Endodermal cell (in vitro differentiated cells): Measurements from ENCODE around the gene PRDM13. TPM values are rescaled to one million over a fixed set of nuclear protein-coding genes. Genes with fewer than 3 reads are reported as not detected.

Source experiments
- DNase-seq: peaks from one replicate; pipeline ENCODE4 v3.0.0-alpha.2; 2017
- H3K27ac ChIP-seq: 2 replicates; pipeline ENCODE4 v1.5.1; 2013; ENCODE audit warnings: mild to moderate bottlenecking, low read depth, low read length, moderate library complexity
- H3K27me3 ChIP-seq: 2 replicates; pipeline ENCODE4 v1.6.1; 2013; ENCODE audit warnings: mild to moderate bottlenecking, low read length, moderate library complexity; ENCODE audit not compliant: insufficient read depth, control insufficient read depth, poor library complexity, severe bottlenecking
- H3K36me3 ChIP-seq: 2 replicates; pipeline ENCODE4 v1.7.0; 2013; ENCODE audit warnings: mild to moderate bottlenecking, low read length, moderate library complexity; ENCODE audit not compliant: control insufficient read depth, insufficient read depth
- H3K4me1 ChIP-seq: one replicate; pipeline ENCODE4 v1.7.0; 2013; ENCODE audit warnings: low read length; ENCODE audit not compliant: control insufficient read depth, insufficient read depth
- H3K4me3 ChIP-seq: 2 replicates; pipeline ENCODE4 v1.5.1; 2013; ENCODE audit warnings: mild to moderate bottlenecking, low read length, moderate library complexity
- H3K9ac ChIP-seq: 2 replicates; pipeline ENCODE4 v1.6.1; 2013; ENCODE audit warnings: mild to moderate bottlenecking, low read length, moderate library complexity; ENCODE audit not compliant: poor library complexity, severe bottlenecking; ENCODE audit errors: extremely low read depth
- H3K9me3 ChIP-seq: 2 replicates; pipeline ENCODE4 v1.6.1; 2013; ENCODE audit warnings: mild to moderate bottlenecking, low read length, moderate library complexity; ENCODE audit not compliant: control insufficient read depth
- H3K27ac Mint-ChIP-seq: 2 replicates; pipeline ENCODE4 v1.8.0; 2020; ENCODE audit warnings: mixed read lengths
- H3K27me3 Mint-ChIP-seq: 2 replicates; pipeline ENCODE4 v1.8.0; 2021; ENCODE audit warnings: mild to moderate bottlenecking, mixed read lengths; ENCODE audit not compliant: insufficient read depth
- H3K36me3 Mint-ChIP-seq: 2 replicates; pipeline ENCODE4 v1.8.0; 2020; ENCODE audit warnings: low read depth, mixed read lengths
- H3K4me1 Mint-ChIP-seq: 2 replicates; pipeline ENCODE4 v1.8.0; 2020; ENCODE audit warnings: mixed read lengths
- H3K4me3 Mint-ChIP-seq: 2 replicates; pipeline ENCODE4 v1.8.0; 2020; ENCODE audit warnings: mild to moderate bottlenecking, moderate library complexity, mixed read lengths
- H3K9me3 Mint-ChIP-seq: 2 replicates; pipeline ENCODE4 v1.8.0; 2020; ENCODE audit warnings: mild to moderate bottlenecking, mixed read lengths
- CTCF ChIP-seq: fragments of 200-600 bp; sonication (generic); conservative IDR thresholded peaks from 2 replicates; pipeline ENCODE4 v1.5.0; 2021; ENCODE audit warnings: antibody characterized with exemption, mild to moderate bottlenecking
- WGBS, 2 experiments: methylation state at CpG; one replicate each; pipeline versions ENCODE4 v1.1.5 to v1.1.7; 2013; ENCODE audit warnings: missing lambda C conversion rate in 2 of 2, mixed read lengths in 1 of 2; ENCODE audit not compliant: insufficient coverage in 1 of 2, insufficient read length in 1 of 2; 5-methylcytosine and 5-hydroxymethylcytosine counted together
- total RNA-seq, 2 donors: library from RNA; stranded (reverse); fragmentation: NEBNext Ultra II Directional in 1 of 2; extraction: Animal tissue kit (Norgen Biotek cat#: 25700) in 1 of 2; gene quantifications; 2 replicates in 1 of 2; 3 replicates in 1 of 2; pipeline ENCODE4 v1.2.1, GENCODE V29; 2021

Gene PRDM13
- total RNA-seq, 2 donors from 2014 or later, result 0.09 TPM; not detected in 1

GRCh38 chr6:99611148-99611547 is 4.5 kb downstream of the PRDM13 start:
- 7% methylated on average over 3 of the region's 3 CpGs; no CpG with 5 or more reads in 1 of the 2 experiments for WGBS, 2 experiments
- no peak overlapping the region for H3K27ac ChIP-seq
- no peak overlapping the region for H3K4me3 ChIP-seq
- H3K27me3 ChIP-seq, result peaks cover 100% of the 10 kb centered on the region
- no peak overlapping the region for H3K9ac ChIP-seq
- Mint-ChIP-seq H3K4me3 (no peak overlapping the region), H3K36me3 (no peaks in the 10 kb centered on the region), H3K4me1 (peaks cover 19% of the 10 kb centered on the region), H3K27ac (no peak overlapping the region), H3K9me3 (no peaks in the 10 kb centered on the region), H3K27me3 (peaks cover 97% of the 10 kb centered on the region)
- no peaks in the 10 kb centered on the region for H3K4me1 ChIP-seq
- no peaks in the 10 kb centered on the region for H3K9me3 ChIP-seq
- no peak for DNase-seq
- H3K36me3 ChIP-seq, result no peaks in the 10 kb centered on the region
- TF ChIP-seq CTCF, result no peak

GRCh38 chr6:99612551-99613408 is 6.1 kb downstream of the PRDM13 start:
- Mint-ChIP-seq H3K36me3 (no peaks in the 10 kb centered on the region), H3K27me3 (peaks cover 97% of the 10 kb centered on the region), H3K4me1 (peaks cover 19% of the 10 kb centered on the region), H3K27ac (no peak overlapping the region), H3K4me3 (peak overlapping the region; percentile 51), H3K9me3 (peaks cover 4% of the 10 kb centered on the region)
- no peaks in the 10 kb centered on the region for H3K36me3 ChIP-seq
- no peak for TF ChIP-seq CTCF
- H3K4me3 ChIP-seq, result no peak overlapping the region
- peaks cover 6% of the 10 kb centered on the region for H3K9me3 ChIP-seq
- H3K27me3 ChIP-seq, result peaks cover 100% of the 10 kb centered on the region
- peak; percentile 76 for DNase-seq
- no peak overlapping the region for H3K9ac ChIP-seq
- H3K4me1 ChIP-seq, result no peaks in the 10 kb centered on the region
- H3K27ac ChIP-seq, result no peak overlapping the region
- 9 to 10% methylated on average over 46 to 56 of the region's 56 CpGs for WGBS, 2 experiments

GRCh38 chr6:99613409-99613704 is 6.7 kb downstream of the PRDM13 start:
- H3K27ac ChIP-seq, result no peak overlapping the region
- WGBS, 2 experiments, result 1 to 3% methylated on average over 6 to 37 of the region's 37 CpGs
- H3K9me3 Mint-ChIP-seq, result peaks cover 6% of the 10 kb centered on the region
- H3K9me3 ChIP-seq, result peaks cover 12% of the 10 kb centered on the region
- no peaks in the 10 kb centered on the region for H3K36me3 Mint-ChIP-seq
- DNase-seq, result peak; percentile 91
- peaks cover 97% of the 10 kb centered on the region for H3K27me3 Mint-ChIP-seq
- H3K4me3 Mint-ChIP-seq, result peak overlapping the region; percentile 51
- H3K36me3 ChIP-seq, result no peaks in the 10 kb centered on the region
- peaks cover 19% of the 10 kb centered on the region for H3K4me1 Mint-ChIP-seq
- H3K4me3 ChIP-seq, result no peak overlapping the region
- peaks cover 100% of the 10 kb centered on the region for H3K27me3 ChIP-seq
- no peak overlapping the region for H3K9ac ChIP-seq
- peak; percentile 80 for TF ChIP-seq CTCF
- H3K27ac Mint-ChIP-seq, result no peak overlapping the region
- H3K4me1 ChIP-seq, result no peaks in the 10 kb centered on the region
